MCF 10A (cell line): ENCODE data around the gene CYP27C1. TPM values are rescaled to one million over a fixed set of nuclear protein-coding genes. Genes with fewer than 3 reads are reported as not detected.
"Not testable (repeated sequence)": the region's sequence is repeated elsewhere in the genome, so short reads cannot be mapped to it uniquely, and the experiment has no call there.

ENCODE experiments used
- BruUV-seq: library from RNA; stranded (reverse); fragments of 400-500 nt; replicated peaks from 2 replicates; lab custom pipeline; 2021; lab: Mats Ljungman, UMichigan
- CTCF ChIA-PET: fragments of 300-600 bp; sonication (Branson Sonifier 250); formaldehyde crosslinking; extraction: SDS; loops from one replicate; lab custom pipeline; 2021; ENCODE audit warnings: antibody characterized with exemption, inconsistent platforms; lab: Yijun Ruan, JAX
- POLR2A ChIA-PET: fragments of 300-600, 350-650 bp; sonication (Branson Sonifier 250); formaldehyde crosslinking; extraction: SDS; loops from one replicate; lab custom pipeline; 2020; ENCODE audit warnings: antibody characterized with exemption, inconsistent platforms; lab: Yijun Ruan, JAX
- DNase-seq: peaks from one replicate; pipeline ENCODE4 v3.0.0-alpha.2; 2018; ENCODE audit not compliant: unreplicated experiment
- H3K27ac Mint-ChIP-seq: one replicate; pipeline ENCODE4 v1.8.0; 2022; ENCODE audit warnings: mild to moderate bottlenecking, low read depth, mixed read lengths; ENCODE audit not compliant: unreplicated experiment
- H3K27me3 Mint-ChIP-seq: one replicate; pipeline ENCODE4 v1.8.0; 2022; ENCODE audit warnings: mixed read lengths; ENCODE audit not compliant: insufficient read depth, unreplicated experiment
- H3K36me3 Mint-ChIP-seq: one replicate; pipeline ENCODE4 v1.8.0; 2022; ENCODE audit warnings: mild to moderate bottlenecking, moderate library complexity, mixed read lengths; ENCODE audit not compliant: insufficient read depth, unreplicated experiment
- H3K4me1 Mint-ChIP-seq: one replicate; pipeline ENCODE4 v1.8.0; 2022; ENCODE audit warnings: mixed read lengths; ENCODE audit not compliant: insufficient read depth, unreplicated experiment
- H3K4me3 Mint-ChIP-seq: one replicate; pipeline ENCODE4 v1.8.0; 2022; ENCODE audit warnings: mild to moderate bottlenecking, moderate library complexity, mixed read lengths; ENCODE audit not compliant: unreplicated experiment
- H3K9me3 Mint-ChIP-seq: one replicate; pipeline ENCODE4 v1.8.0; 2022; ENCODE audit warnings: mixed read lengths; ENCODE audit not compliant: unreplicated experiment
- intact Hi-C: fragments of 100-400 bp; cut with micrococcal nuclease; formaldehyde crosslinking; loops from 2 replicates; pipeline ENCODE4 v1.14.1; 2022
- total RNA-seq: library from RNA; stranded (reverse); gene quantifications from 2 replicates; pipeline ENCODE4 v1.2.3, GENCODE V29; 2022
- TF ChIP-seq, protein P1 (sequence below): fragments of 200-600 bp; IDR thresholded peaks from one replicate; pipeline ENCODE4 v1.8.0; 2022; ENCODE audit warnings: antibody characterized with exemption, mild to moderate bottlenecking; ENCODE audit not compliant: unreplicated experiment

Gene CYP27C1
- total RNA-seq, 1 experiment from 2014 or later = not detected

DNA sequence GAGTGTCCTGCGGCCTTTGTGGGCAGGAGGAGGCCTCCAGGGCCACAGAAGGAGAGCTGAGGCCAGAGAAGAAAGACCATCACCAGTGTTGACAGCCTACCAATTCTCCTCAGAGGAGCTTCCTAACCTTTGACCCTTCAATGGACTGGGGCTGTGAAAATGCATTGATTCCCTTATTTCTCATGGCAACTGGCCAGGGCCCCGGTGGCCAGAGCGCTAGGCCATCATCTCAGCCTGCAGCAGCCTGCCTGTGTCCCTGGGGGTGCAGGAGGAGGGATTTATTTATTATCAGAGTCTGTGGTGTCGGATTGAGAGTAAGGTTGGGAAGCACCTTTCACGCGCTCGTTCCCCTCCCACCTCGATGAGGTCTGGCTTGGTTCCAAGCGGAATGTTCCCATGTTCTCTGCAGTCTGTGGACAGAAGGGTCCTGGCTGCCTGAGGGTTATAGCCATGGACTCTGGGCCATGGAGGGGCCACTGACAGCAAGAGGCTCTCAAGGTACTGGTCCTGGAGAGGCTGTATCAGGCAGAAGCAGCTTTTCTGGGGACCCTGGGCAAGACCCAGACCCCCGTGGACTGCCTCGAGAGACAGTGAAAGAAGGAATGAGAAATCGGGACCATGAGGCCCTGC is 53.8 kb downstream of the CYP27C1 start:
- Mint-ChIP-seq H3K9me3 (no peaks in the 10 kb centered on the region), H3K4me1 (no peaks in the 10 kb centered on the region), H3K4me3 (no peak overlapping the region), H3K36me3 (no peaks in the 10 kb centered on the region), H3K27me3 (no peaks in the 10 kb centered on the region), H3K27ac (no peak overlapping the region)
- BruUV-seq = no TSS peak
- CTCF ChIA-PET = interaction anchor here (0.8 kb wide), 1 partner anchor 10 kb away, joined by 4 read pairs; no protein-coding TSS in a partner anchor
- DNase-seq = no peak
- POLR2A ChIA-PET = no interaction called here
- intact Hi-C loops = no loop called here
- TF ChIP-seq, protein P1, sequence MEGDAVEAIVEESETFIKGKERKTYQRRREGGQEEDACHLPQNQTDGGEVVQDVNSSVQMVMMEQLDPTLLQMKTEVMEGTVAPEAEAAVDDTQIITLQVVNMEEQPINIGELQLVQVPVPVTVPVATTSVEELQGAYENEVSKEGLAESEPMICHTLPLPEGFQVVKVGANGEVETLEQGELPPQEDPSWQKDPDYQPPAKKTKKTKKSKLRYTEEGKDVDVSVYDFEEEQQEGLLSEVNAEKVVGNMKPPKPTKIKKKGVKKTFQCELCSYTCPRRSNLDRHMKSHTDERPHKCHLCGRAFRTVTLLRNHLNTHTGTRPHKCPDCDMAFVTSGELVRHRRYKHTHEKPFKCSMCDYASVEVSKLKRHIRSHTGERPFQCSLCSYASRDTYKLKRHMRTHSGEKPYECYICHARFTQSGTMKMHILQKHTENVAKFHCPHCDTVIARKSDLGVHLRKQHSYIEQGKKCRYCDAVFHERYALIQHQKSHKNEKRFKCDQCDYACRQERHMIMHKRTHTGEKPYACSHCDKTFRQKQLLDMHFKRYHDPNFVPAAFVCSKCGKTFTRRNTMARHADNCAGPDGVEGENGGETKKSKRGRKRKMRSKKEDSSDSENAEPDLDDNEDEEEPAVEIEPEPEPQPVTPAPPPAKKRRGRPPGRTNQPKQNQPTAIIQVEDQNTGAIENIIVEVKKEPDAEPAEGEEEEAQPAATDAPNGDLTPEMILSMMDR = no peak

DNA sequence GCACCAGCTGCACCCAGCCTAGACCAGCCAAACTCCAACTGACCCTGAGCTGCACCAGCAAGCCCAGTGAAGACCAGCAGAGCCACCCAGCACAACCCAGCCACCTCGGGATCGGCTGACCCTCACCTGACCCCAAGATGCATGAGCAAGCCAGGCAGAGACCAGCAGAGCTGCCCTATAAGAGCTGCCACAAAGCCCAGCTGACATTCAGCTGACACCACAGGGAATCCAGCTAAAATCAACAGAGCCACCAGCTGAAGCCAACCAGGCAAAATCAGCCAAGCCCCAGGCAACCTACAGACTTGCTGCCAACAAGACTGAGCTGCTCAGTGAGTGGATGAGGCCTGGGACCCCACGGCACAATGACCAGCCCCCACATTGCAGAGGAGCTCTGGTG is 54.6 kb downstream of the CYP27C1 start:
- no peaks in the 10 kb centered on the region for H3K4me1 Mint-ChIP-seq
- BruUV-seq = no TSS peak
- CTCF ChIA-PET = interaction anchor here (0.8 kb wide), 1 partner anchor 11 kb away, joined by 4 read pairs; no protein-coding TSS in a partner anchor

DNA sequence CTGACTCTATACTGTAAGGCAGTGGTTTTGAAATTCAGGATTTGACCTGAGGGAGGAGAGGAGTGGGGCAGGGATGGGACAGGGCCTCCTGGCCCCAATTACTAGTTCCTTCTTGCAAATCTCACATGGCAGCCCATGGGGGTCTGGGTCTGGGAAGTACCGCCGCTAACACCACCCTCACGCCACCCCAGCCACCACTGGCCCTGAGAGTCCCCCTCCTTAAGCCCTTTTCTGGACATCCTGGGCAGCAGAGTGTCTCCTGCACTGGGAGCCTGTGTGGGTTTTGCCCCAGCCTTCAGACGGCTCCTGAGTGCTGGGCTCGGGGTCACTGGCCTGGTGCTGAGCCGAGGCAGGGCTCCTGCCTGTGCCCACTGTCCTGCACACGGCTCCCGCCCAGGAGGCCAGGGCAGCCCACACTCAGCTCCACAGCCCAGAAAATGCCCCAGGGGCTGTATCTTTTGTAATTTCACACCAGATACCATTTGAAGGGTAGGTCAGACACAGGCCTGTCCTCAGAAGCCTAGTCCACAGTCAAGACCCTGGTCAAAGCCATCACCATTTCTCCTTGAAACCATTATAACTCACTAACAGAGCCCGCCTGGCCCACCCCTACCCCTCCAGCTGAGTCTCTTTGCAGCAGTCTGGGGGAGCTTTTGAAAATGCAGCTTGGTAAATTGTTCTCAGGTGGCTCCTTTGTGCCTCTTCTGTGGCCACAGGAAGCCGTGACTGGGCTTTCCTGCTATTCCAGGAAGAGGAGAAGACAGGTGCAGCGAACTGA is 55.1 kb downstream of the CYP27C1 start:
- CTCF ChIA-PET = no interaction called here
- DNase-seq = no peak
- BruUV-seq = no TSS peak
- H3K27me3 Mint-ChIP-seq = no peaks in the 10 kb centered on the region
- no peak overlapping the region for H3K4me3 Mint-ChIP-seq
- no peaks in the 10 kb centered on the region for H3K36me3 Mint-ChIP-seq
- H3K27ac Mint-ChIP-seq = no peak overlapping the region
- intact Hi-C loops = no loop called here
- POLR2A ChIA-PET = no interaction called here
- H3K4me1 Mint-ChIP-seq = no peaks in the 10 kb centered on the region
- H3K9me3 Mint-ChIP-seq = no peaks in the 10 kb centered on the region
- TF ChIP-seq, protein P1 = no peak

More for the DNA sequence above, 54.6 kb downstream of the CYP27C1 start:
- H3K27ac Mint-ChIP-seq = no peak overlapping the region
- no peak overlapping the region for H3K4me3 Mint-ChIP-seq
- POLR2A ChIA-PET = no interaction called here
- DNase-seq = no peak
- intact Hi-C loops = no loop called here
- H3K27me3 Mint-ChIP-seq = no peaks in the 10 kb centered on the region
- TF ChIP-seq, protein P1 = no peak
- no peaks in the 10 kb centered on the region for H3K9me3 Mint-ChIP-seq
- no peaks in the 10 kb centered on the region for H3K36me3 Mint-ChIP-seq

DNA sequence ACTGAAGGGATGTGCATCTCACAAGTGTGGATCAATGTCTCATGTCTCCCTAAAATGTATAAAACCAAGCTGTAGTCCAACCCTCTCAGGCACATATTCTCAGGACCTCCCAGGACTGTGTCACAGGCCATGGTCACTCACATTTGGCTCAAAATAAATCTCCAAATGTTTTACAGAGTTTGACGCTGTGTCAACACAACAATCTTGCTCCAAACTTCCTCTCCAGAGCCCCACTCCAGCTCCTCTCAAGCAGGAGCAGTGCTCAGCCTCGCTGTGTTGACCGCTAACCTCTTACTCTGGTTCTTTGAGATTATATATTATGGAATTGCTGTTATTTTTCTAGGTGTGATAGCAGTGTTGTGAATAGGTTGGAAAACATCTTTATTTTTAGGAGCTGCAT is 56.2 kb downstream of the CYP27C1 start:
- no peaks in the 10 kb centered on the region for H3K27me3 Mint-ChIP-seq
- ChIA-PET POLR2A (no interaction called here), CTCF (interaction anchor here (0.7 kb wide), 1 partner anchor 96 kb away, joined by 3 read pairs; no protein-coding TSS in a partner anchor)
- H3K36me3 Mint-ChIP-seq = no peaks in the 10 kb centered on the region
- intact Hi-C loops = no loop called here
- no peak overlapping the region for H3K27ac Mint-ChIP-seq
- no peaks in the 10 kb centered on the region for H3K9me3 Mint-ChIP-seq
- TF ChIP-seq, protein P1 = no peak
- no peak for DNase-seq
- H3K4me1 Mint-ChIP-seq = no peaks in the 10 kb centered on the region
- no TSS peak for BruUV-seq
- H3K4me3 Mint-ChIP-seq = no peak overlapping the region

DNA sequence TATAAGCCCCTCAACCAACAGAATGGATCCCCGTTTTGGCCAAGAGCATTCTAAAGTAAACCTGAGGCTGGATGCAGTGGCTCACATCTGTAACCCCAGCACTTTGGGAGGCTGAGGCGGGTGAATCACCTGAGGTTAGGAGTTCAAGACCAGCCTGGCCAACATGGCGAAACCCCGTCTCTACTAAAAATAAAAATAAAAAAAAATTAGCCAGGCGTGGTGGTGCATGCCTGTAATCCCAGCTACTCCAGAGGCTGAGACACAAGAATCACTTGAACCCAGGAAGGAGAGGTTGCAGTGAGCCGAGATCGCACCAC is 57.1 kb downstream of the CYP27C1 start:
- H3K4me1 Mint-ChIP-seq, H3K4me3 Mint-ChIP-seq, H3K9me3 Mint-ChIP-seq, BruUV-seq, POLR2A ChIA-PET, H3K27ac Mint-ChIP-seq, H3K27me3 Mint-ChIP-seq, DNase-seq, CTCF ChIA-PET, intact Hi-C loops, H3K36me3 Mint-ChIP-seq: not testable (repeated sequence)
